Body of pancreas (tissue), 4 donors: ENCODE data around the gene CREBRF.

Source experiments
- CTCF ChIP-seq, 7 experiments: fragments of 450-650 bp in 4 of 7; fragments of 200-600 bp in 3 of 7; sonication (generic) in 3 of 7; IDR thresholded peaks; one replicate each; pipeline ENCODE4 v1.5.1; 2016 to 2019; ENCODE audit warnings: antibody characterized with exemption in 7 of 7
- POLR2A ChIP-seq, 3 donors: fragments of 450-650 bp; IDR thresholded peaks; one replicate each; pipeline ENCODE4 v1.6.1; 2016; ENCODE audit warnings: antibody characterized with exemption in 3 of 3, mild to moderate bottlenecking in 2 of 3

- TF ChIP-seq CTCF (IDR thresholded peaks at IDR 0.05) (no peak), POLR2A (IDR thresholded peaks at IDR 0.05) (no peak)
These were observed 67.3 kb downstream of the CREBRF start for GRCh38 chr5:173123416-173123815.
